Neural progenitor cell (in vitro differentiated cells): ENCODE results near the gene LATS2.

Experiments
- CTCF ChIP-seq: fragments of 200-600 bp; sonication (generic); IDR thresholded peaks from 2 replicates; pipeline ENCODE4 v1.5.1; 2017; ENCODE audit warnings: antibody characterized with exemption, mild to moderate bottlenecking
- EZH2 ChIP-seq: fragments of 200-600 bp; sonication (generic); IDR thresholded peaks from 2 replicates; pipeline ENCODE4 v1.6.1; 2017; ENCODE audit warnings: antibody characterized with exemption, mild to moderate bottlenecking, moderate library complexity

- TF ChIP-seq CTCF (no peak), EZH2 (no peak)
Measured at GRCh38 chr13:21059641-21060337, 1.6 kb downstream of the LATS2 start.
